ENCODE results near the gene GJD4. TPM values are rescaled to one million over a fixed set of nuclear protein-coding genes. Genes with fewer than 3 reads are reported as not detected.

GJD4 gene
- total and polyA plus RNA-seq, 10 of the 15 experiments (the other 5 are each of a cell fraction or from before 2014, with no cell fraction given) = not detected

DNA sequence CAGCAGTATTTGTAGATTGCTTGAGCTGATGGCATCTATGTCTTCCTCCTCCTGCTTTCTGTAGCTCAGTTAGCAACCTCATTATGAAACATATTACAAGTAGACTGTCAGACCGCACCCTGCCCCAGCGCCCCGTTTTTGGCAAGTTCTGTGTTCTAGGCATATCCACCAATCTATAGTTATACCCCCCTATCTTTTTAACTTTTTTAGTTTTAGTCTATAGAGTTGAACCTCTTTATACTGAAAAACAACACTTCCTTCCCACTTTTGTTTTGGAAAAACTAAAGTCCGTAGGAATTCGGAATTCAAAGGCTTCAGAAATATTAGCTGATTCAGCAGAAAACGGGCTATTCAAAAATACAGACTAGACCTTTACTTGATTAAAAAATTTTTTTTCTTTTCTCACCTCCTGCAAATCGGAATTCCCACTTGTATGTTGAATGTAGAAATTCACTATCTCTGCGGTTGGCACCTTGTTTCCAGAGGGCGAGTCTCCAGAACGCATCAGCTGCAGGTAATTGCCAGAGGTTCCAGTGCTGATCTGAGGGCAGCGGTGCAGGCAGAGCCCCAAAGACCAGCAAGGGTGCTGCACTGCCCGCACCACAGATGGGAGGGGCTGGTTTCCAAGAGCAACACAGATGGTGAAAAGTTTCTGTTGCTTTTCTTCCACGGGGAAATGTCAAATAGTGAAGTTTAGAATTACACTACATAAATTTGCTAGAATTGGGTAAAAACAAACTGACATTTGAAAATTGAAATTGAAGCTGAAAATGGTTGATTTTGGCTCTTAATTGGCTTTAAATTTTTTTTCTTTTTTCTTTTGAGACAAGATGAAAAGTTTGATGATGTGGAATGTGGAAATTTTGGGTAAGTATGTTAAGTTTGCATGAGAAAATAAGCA, 39.2 kb downstream of the GJD4 start:
- FAIRE-seq = no peak

DNA sequence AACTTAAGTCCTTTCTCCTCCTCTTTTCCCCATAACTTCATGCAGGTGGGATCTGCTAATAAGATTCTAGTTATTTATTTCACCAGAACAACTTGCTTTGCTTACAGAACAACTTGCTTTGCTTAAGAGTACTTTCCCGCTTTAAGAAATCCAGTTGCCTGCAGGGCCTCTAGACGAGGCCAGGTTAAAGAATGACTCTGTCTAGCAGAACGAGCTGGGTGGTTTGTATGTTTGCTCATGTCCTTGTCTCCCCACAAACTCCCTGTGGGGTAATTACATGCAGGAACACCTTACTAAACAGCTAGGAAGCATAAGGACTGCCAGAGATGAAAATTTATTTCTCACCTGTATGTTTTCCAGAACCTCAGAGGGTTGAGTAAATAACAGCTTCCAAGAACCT, 45.8 kb downstream of the GJD4 start:
- Histone ChIP-seq H3K4me2 (ENCODE audit: control insufficient read depth, insufficient read depth) (no peak overlapping the region), H2AFZ (ENCODE audit: control insufficient read depth, low read depth, low read length) (no peak overlapping the region), H3K9ac (ENCODE audit: control insufficient read depth, insufficient read depth, low read length) (no peak overlapping the region), H3K4me1 (ENCODE audit: control insufficient read depth, insufficient read depth, low read length) (no peaks in the 10 kb centered on the region), H3K27ac (ENCODE audit: control insufficient read depth, insufficient read depth) (no peak overlapping the region), H3K9me3 (replicated peaks; ENCODE audit: control insufficient read depth, insufficient read depth, low read length) (no peaks in the 10 kb centered on the region), H3K27me3 (replicated peaks in 1 of 2; ENCODE audit: control insufficient read depth in 2 of 2, insufficient read depth in 2 of 2, low read length in 1 of 2) (no peaks in the 10 kb centered on the region), H3K79me2 (ENCODE audit: control insufficient read depth, insufficient read depth, low read length) (no peaks in the 10 kb centered on the region), H3K36me3 (ENCODE audit: control insufficient read depth in 2 of 2, insufficient read depth in 2 of 2, low read length in 1 of 2) (no peaks in the 10 kb centered on the region), H4K20me1 (ENCODE audit: control insufficient read depth, insufficient read depth) (no peaks in the 10 kb centered on the region), H3K4me3 (no peak overlapping the region)
- no peak for ATAC-seq
- RAD21 ChIA-PET (ENCODE audit: unreplicated experiment) = no interaction called here
- SMC1A ChIA-PET (ENCODE audit: uncharacterized antibody, unreplicated experiment) = interaction anchor here (0.9 to 1.5 kb wide), 2 partner anchors 16 to 128 kb away, joined by 3 read pairs; no protein-coding TSS in a partner anchor
- POLR2A ChIA-PET = no interaction called here
- CTCF ChIA-PET = no interaction called here
- no TSS peak for BruUV-seq (replicated peaks)
- FAIRE-seq = no peak
- intact Hi-C loops (cut with micrococcal nuclease; ENCODE audit: unreplicated experiment) = no loop called here
- WGBS (ENCODE audit: insufficient coverage, insufficient replicate concordance, low lambda C conversion rate, missing lambda C conversion rate) = 0% methylated on average over 3 of the region's 3 CpGs
- in situ Hi-C loops (cut with MboI) = no loop called here
- DNase-seq (ENCODE audit: low read depth, low spot score) = no peak
- no peak for TF ChIP-seq EZH2 (IDR thresholded peaks at IDR 0.05; ENCODE audit: borderline replicate concordance, control insufficient read depth, low read depth, low read length)
- no peak for TF ChIP-seq ATF7 (IDR thresholded peaks at IDR 0.05; ENCODE audit: low read depth)
- no peak for TF ChIP-seq ETV6 (conservative IDR thresholded peaks at IDR 0.05 in 1 of 2, IDR thresholded peaks at IDR 0.05 in 1 of 2; ENCODE audit: borderline replicate concordance in 1 of 2, low read depth in 1 of 2)
- TF ChIP-seq, protein P1, sequence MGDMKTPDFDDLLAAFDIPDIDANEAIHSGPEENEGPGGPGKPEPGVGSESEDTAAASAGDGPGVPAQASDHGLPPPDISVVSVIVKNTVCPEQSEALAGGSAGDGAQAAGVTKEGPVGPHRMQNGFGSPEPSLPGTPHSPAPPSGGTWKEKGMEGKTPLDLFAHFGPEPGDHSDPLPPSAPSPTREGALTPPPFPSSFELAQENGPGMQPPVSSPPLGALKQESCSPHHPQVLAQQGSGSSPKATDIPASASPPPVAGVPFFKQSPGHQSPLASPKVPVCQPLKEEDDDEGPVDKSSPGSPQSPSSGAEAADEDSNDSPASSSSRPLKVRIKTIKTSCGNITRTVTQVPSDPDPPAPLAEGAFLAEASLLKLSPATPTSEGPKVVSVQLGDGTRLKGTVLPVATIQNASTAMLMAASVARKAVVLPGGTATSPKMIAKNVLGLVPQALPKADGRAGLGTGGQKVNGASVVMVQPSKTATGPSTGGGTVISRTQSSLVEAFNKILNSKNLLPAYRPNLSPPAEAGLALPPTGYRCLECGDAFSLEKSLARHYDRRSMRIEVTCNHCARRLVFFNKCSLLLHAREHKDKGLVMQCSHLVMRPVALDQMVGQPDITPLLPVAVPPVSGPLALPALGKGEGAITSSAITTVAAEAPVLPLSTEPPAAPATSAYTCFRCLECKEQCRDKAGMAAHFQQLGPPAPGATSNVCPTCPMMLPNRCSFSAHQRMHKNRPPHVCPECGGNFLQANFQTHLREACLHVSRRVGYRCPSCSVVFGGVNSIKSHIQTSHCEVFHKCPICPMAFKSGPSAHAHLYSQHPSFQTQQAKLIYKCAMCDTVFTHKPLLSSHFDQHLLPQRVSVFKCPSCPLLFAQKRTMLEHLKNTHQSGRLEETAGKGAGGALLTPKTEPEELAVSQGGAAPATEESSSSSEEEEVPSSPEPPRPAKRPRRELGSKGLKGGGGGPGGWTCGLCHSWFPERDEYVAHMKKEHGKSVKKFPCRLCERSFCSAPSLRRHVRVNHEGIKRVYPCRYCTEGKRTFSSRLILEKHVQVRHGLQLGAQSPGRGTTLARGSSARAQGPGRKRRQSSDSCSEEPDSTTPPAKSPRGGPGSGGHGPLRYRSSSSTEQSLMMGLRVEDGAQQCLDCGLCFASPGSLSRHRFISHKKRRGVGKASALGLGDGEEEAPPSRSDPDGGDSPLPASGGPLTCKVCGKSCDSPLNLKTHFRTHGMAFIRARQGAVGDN (IDR thresholded peaks at IDR 0.05) = no peak
- TF ChIP-seq SMAD1 (IDR thresholded peaks at IDR 0.05; ENCODE audit: low read depth, partially characterized antibody) = no peak
- TF ChIP-seq TAF1 (IDR thresholded peaks at IDR 0.05; ENCODE audit: borderline replicate concordance, low read depth, low read length) = no peak

More for the DNA sequence above, 39.2 kb downstream of the GJD4 start:
- no peaks in the 10 kb centered on the region for H4K20me1 ChIP-seq (ENCODE audit: control insufficient read depth, insufficient read depth)
- H3K4me2 ChIP-seq (ENCODE audit: control insufficient read depth, insufficient read depth) = peak overlapping the region; percentile 77; the same call in 1 of the 2 replicates
- H2AFZ ChIP-seq (ENCODE audit: control insufficient read depth, low read depth, low read length) = no peak overlapping the region; the same call in 1 of the 2 replicates
- no peak for DNase-seq (ENCODE audit: low read depth, low spot score)
- no peak for ATAC-seq
- 26% methylated on average over 13 of the region's 13 CpGs for WGBS (ENCODE audit: insufficient coverage, insufficient replicate concordance, low lambda C conversion rate, missing lambda C conversion rate)
- no peak overlapping the region for H3K4me3 ChIP-seq
- H3K27ac ChIP-seq (ENCODE audit: control insufficient read depth, insufficient read depth) = no peak overlapping the region
- intact Hi-C loops (cut with micrococcal nuclease; ENCODE audit: unreplicated experiment) (no loop called here), in situ Hi-C loops (cut with MboI) (no loop called here)
- ChIA-PET SMC1A (ENCODE audit: uncharacterized antibody, unreplicated experiment) (interaction anchor here (0.7 to 0.9 kb wide), 3 partner anchors 13 to 136 kb away, joined by 3 to 4 read pairs (median 3); no protein-coding TSS in a partner anchor), POLR2A (no interaction called here), RAD21 (ENCODE audit: unreplicated experiment) (no interaction called here), CTCF (interaction anchor here (1.0 to 2.0 kb wide), 3 partner anchors 8 to 1228 kb away, joined by 3 to 9 read pairs (median 3); no protein-coding TSS in a partner anchor)
- H3K27me3 ChIP-seq (replicated peaks in 1 of 2; ENCODE audit: control insufficient read depth in 2 of 2, insufficient read depth in 2 of 2, low read length in 1 of 2) = peaks cover 0 to 8% of the 10 kb centered on the region in 2 experiments
- H3K4me1 ChIP-seq (ENCODE audit: control insufficient read depth, insufficient read depth, low read length) = 0 out of 2 replicates have a peak, but pooled peaks cover 3% of the 10 kb centered on the region
- H3K9me3 ChIP-seq (replicated peaks; ENCODE audit: control insufficient read depth, insufficient read depth, low read length) = no peaks in the 10 kb centered on the region; the same call in 2 of the 3 replicates
- TF ChIP-seq, protein P2, sequence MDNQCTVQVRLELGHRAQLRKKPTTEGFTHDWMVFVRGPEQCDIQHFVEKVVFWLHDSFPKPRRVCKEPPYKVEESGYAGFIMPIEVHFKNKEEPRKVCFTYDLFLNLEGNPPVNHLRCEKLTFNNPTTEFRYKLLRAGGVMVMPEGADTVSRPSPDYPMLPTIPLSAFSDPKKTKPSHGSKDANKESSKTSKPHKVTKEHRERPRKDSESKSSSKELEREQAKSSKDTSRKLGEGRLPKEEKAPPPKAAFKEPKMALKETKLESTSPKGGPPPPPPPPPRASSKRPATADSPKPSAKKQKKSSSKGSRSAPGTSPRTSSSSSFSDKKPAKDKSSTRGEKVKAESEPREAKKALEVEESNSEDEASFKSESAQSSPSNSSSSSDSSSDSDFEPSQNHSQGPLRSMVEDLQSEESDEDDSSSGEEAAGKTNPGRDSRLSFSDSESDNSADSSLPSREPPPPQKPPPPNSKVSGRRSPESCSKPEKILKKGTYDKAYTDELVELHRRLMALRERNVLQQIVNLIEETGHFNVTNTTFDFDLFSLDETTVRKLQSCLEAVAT (IDR thresholded peaks at IDR 0.05) = no peak
- BruUV-seq (replicated peaks) = no TSS peak
- H3K9ac ChIP-seq (ENCODE audit: control insufficient read depth, insufficient read depth, low read length) = no peak overlapping the region
- H3K36me3 ChIP-seq (ENCODE audit: control insufficient read depth in 2 of 2, insufficient read depth in 2 of 2, low read length in 1 of 2) = no peaks in the 10 kb centered on the region
- no peaks in the 10 kb centered on the region for H3K79me2 ChIP-seq (ENCODE audit: control insufficient read depth, insufficient read depth, low read length)
